Measurements from ENCODE around the gene ZNF438. TPM values are rescaled to one million over a fixed set of nuclear protein-coding genes. Genes with fewer than 3 reads are reported as not detected.

ZNF438 gene
- total and polyA plus RNA-seq, 11 donors: 9.0 to 14.7 (median 13.2) TPM

DNA sequence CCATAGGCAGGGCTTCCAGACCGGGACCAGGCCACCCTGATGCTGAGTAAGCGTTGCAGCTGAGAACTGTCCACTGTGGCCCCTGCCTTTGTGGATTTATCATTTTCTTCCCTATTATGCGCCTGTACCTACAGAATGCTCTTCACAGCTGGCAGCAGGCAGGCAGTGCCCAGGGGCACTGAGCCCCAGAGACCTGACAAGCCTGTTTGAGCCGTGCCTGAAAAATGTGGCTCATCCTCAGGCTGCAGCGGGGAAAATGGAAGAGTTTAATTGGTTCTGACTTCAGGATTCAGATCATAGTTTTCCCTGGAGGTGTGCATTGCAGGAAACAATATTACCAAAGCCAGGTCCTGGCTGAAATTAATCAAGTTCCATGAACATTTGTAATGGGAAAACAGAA, 200.2 kb downstream of the ZNF438 start:
- DNase-seq (no peak), ATAC-seq (no peak)
- Histone ChIP-seq H3K27ac (no peak overlapping the region), H3K9me3 (no peaks in the 10 kb centered on the region), H3K27me3 (no peaks in the 10 kb centered on the region), H3K4me1 (peaks cover 0 to 18% (median 12%) of the 10 kb centered on the region in 12 donors), H3K4me3 (no peak overlapping the region), H3K36me3 (no peaks in the 10 kb centered on the region)
- intact Hi-C loops (cut with DNase I): no loop called here
- TF ChIP-seq POLR2A (IDR thresholded peaks at IDR 0.05): no peak
- TF ChIP-seq, protein P1, sequence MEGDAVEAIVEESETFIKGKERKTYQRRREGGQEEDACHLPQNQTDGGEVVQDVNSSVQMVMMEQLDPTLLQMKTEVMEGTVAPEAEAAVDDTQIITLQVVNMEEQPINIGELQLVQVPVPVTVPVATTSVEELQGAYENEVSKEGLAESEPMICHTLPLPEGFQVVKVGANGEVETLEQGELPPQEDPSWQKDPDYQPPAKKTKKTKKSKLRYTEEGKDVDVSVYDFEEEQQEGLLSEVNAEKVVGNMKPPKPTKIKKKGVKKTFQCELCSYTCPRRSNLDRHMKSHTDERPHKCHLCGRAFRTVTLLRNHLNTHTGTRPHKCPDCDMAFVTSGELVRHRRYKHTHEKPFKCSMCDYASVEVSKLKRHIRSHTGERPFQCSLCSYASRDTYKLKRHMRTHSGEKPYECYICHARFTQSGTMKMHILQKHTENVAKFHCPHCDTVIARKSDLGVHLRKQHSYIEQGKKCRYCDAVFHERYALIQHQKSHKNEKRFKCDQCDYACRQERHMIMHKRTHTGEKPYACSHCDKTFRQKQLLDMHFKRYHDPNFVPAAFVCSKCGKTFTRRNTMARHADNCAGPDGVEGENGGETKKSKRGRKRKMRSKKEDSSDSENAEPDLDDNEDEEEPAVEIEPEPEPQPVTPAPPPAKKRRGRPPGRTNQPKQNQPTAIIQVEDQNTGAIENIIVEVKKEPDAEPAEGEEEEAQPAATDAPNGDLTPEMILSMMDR (IDR thresholded peaks at IDR 0.05): no peak
- WGBS, 4 donors: 84 to 91% (median 90%) methylated on average over 5 of the region's 5 CpGs

GRCh38 chr10:30830315-30831230, 201.1 kb downstream of the ZNF438 start:
- intact Hi-C loops (cut with DNase I): no loop called here
- WGBS, 4 donors: 88 to 93% (median 92%) methylated on average over 14 of the region's 14 CpGs
- ATAC-seq: no peak

DNA sequence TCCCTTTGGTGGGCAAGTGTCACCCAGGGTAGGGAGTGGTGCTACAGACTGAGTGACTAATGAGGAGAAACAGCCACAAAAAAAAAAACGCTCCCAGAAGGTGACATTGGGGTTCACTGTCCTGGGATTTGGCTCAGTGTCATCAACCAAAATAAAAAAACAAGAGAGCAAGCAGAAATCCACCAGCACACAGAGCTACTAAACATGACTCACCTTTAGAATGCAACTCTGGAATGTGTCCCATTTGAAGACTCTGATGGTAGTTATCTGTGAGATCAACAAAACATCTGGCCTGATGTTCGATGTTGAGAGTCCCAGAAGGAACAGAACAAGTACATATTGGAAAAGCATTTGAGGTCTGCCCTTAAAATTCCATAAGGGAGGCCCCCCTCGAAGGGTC, 201.8 kb downstream of the ZNF438 start:
- TF ChIP-seq POLR2A (IDR thresholded peaks at IDR 0.05): no peak
- TF ChIP-seq, protein P1 (IDR thresholded peaks at IDR 0.05): no peak
- intact Hi-C loops (cut with DNase I): no loop called here
- H3K36me3 ChIP-seq: no peaks in the 10 kb centered on the region
- whole genome bisulfite sequencing, 4 donors: 43 to 81% (median 79%) methylated on average over 3 of the region's 3 CpGs
- H3K4me1 ChIP-seq: peaks cover 0 to 18% (median 12%) of the 10 kb centered on the region in 12 donors
- DNase-seq (no peak), ATAC-seq (no peak)
- H3K27me3 ChIP-seq: no peaks in the 10 kb centered on the region
- no peak overlapping the region for H3K4me3 ChIP-seq
- no peaks in the 10 kb centered on the region for H3K9me3 ChIP-seq
- no peak overlapping the region for H3K27ac ChIP-seq

More at GRCh38 chr10:30830315-30831230, 201.1 kb downstream of the ZNF438 start:
- H3K4me3 ChIP-seq: no peak overlapping the region
- H3K27me3 ChIP-seq: no peaks in the 10 kb centered on the region
- H3K4me1 ChIP-seq: peaks cover 0 to 18% (median 12%) of the 10 kb centered on the region in 12 donors
- no peaks in the 10 kb centered on the region for H3K36me3 ChIP-seq
- DNase-seq: no peak
- no peak overlapping the region for H3K27ac ChIP-seq
- H3K9me3 ChIP-seq: no peaks in the 10 kb centered on the region
- TF ChIP-seq, protein P1 (IDR thresholded peaks at IDR 0.05): no peak
- no peak for TF ChIP-seq POLR2A (IDR thresholded peaks at IDR 0.05)

DNA sequence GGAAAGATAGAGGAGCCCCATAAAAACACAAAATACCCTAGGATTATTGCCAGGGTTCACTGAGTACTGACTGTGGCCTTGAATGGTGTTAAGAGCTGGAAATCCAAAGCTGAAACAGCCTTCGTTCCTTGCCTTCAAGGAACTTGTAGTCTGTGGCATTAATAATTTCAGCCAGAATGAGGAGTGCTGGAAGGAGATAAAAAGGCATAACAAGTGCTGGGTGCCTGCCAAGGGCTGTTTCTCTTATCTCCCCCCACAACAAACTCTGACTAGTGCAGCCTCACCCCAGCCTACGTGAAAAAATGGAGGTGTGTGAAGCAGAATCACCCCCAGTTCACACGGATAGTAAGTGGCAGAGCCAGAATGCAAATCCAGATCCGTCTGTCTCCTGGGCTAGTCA, 203.0 kb downstream of the ZNF438 start:
- ATAC-seq (no peak), DNase-seq (no peak)
- intact Hi-C loops (cut with DNase I): no loop called here
- H3K27me3 ChIP-seq: no peaks in the 10 kb centered on the region
- no peak for TF ChIP-seq POLR2A (IDR thresholded peaks at IDR 0.05)
- TF ChIP-seq, protein P1 (IDR thresholded peaks at IDR 0.05): no peak
- peaks cover 0 to 18% (median 12%) of the 10 kb centered on the region in 12 donors for H3K4me1 ChIP-seq
- WGBS, 4 donors: 44 to 68% (median 55%) methylated on average over 4 of the region's 4 CpGs
- H3K4me3 ChIP-seq: no peak overlapping the region
- no peaks in the 10 kb centered on the region for H3K36me3 ChIP-seq
- no peak overlapping the region for H3K27ac ChIP-seq
- no peaks in the 10 kb centered on the region for H3K9me3 ChIP-seq
